IMR-90 (cell line): ENCODE measurements around the gene SLFN12. TPM values are rescaled to one million over a fixed set of nuclear protein-coding genes. Genes with fewer than 3 reads are reported as not detected.

Source experiments
- ATAC-seq: fragments of 200-7000 bp; cut with Tn5 transposase; 2 replicates; pipeline ENCODE4 v1.9.1; 2020; ENCODE audit warnings: low read depth, mild to moderate bottlenecking, moderate library complexity
- BruUV-seq: library from RNA; stranded (reverse); fragments of 400-500 nt; replicated peaks from 2 replicates; lab custom pipeline; 2021; lab: Mats Ljungman, UMichigan
- CTCF ChIA-PET: fragments of 300-600 bp; formaldehyde crosslinking; extraction: SDS; loops from one replicate; lab custom pipeline; 2021; ENCODE audit warnings: antibody characterized with exemption; lab: Yijun Ruan, JAX
- POLR2A ChIA-PET: fragments of 300-600 bp; sonication (Branson Sonifier 250); formaldehyde crosslinking; loops from one replicate; lab custom pipeline; 2022; ENCODE audit warnings: antibody characterized with exemption; ENCODE audit not compliant: unreplicated experiment; lab: Charles Lee
- DNase-seq: peaks from one replicate; pipeline ENCODE4 v3.0.0; 2013
- H2AFZ ChIP-seq: replicated peaks from 2 replicates; pipeline ENCODE3; 2013; ENCODE audit warnings: low read length, mild to moderate bottlenecking; ENCODE audit not compliant: poor library complexity
- H2AK5ac ChIP-seq: 2 replicates; pipeline ENCODE4 v1.6.1; 2013; ENCODE audit warnings: low read depth, low read length, inconsistent platforms
- H2AK9ac ChIP-seq: replicated peaks from 2 replicates; pipeline ENCODE3; 2013; ENCODE audit warnings: mild to moderate bottlenecking, low read depth, low read length, moderate library complexity; ENCODE audit not compliant: poor library complexity
- H2BK120ac ChIP-seq: 2 replicates; pipeline ENCODE4 v1.6.1; 2013; ENCODE audit warnings: low read depth, low read length, inconsistent platforms
- H2BK15ac ChIP-seq: 3 replicates; pipeline ENCODE4 v1.6.1; 2013; ENCODE audit warnings: low read depth, low read length, inconsistent platforms
- H2BK20ac ChIP-seq: 2 replicates; pipeline ENCODE4 v1.6.1; 2013; ENCODE audit warnings: low read depth, mild to moderate bottlenecking, inconsistent platforms, low read length, moderate library complexity
- H2BK5ac ChIP-seq: 2 replicates; pipeline ENCODE4 v1.6.1; 2013; ENCODE audit warnings: mild to moderate bottlenecking, low read depth, low read length, inconsistent platforms; ENCODE audit not compliant: poor library complexity, severe bottlenecking
- H3K14ac ChIP-seq: replicated peaks from 2 replicates; pipeline ENCODE4 v1.6.1; 2013; ENCODE audit warnings: low read depth, low read length, inconsistent platforms
- H3K18ac ChIP-seq: 2 replicates; pipeline ENCODE4 v1.6.1; 2013; ENCODE audit warnings: low read depth, low read length, control low read depth
- H3K23ac ChIP-seq: 2 replicates; pipeline ENCODE4 v1.6.1; 2013; ENCODE audit warnings: low read depth, low read length, inconsistent platforms
- H3K27ac ChIP-seq: 2 replicates; pipeline ENCODE4 v1.5.1; 2013; ENCODE audit warnings: mild to moderate bottlenecking, control low read depth, low read length; ENCODE audit not compliant: insufficient read depth
- H3K27me3 ChIP-seq: 2 replicates; pipeline ENCODE4 v1.6.1; 2013; ENCODE audit warnings: low read length; ENCODE audit not compliant: control insufficient read depth, insufficient read depth
- H3K36me3 ChIP-seq: 2 replicates; pipeline ENCODE4 v1.6.1; 2013; ENCODE audit warnings: low read length, mixed read lengths; ENCODE audit not compliant: control insufficient read depth, insufficient read depth
- H3K4ac ChIP-seq: 2 replicates; pipeline ENCODE4 v1.6.1; 2013; ENCODE audit warnings: low read depth, low read length, inconsistent platforms
- H3K4me1 ChIP-seq: 2 replicates; pipeline ENCODE4 v1.6.1; 2013; ENCODE audit warnings: low read length, mixed read lengths; ENCODE audit not compliant: control insufficient read depth, insufficient read depth
- H3K4me2 ChIP-seq: 2 replicates; pipeline ENCODE4 v1.6.1; 2013; ENCODE audit warnings: low read depth, mild to moderate bottlenecking, control low read depth, low read length, moderate library complexity
- H3K4me3 ChIP-seq: 2 replicates; pipeline ENCODE4 v1.5.1; 2013; ENCODE audit warnings: low read depth, mild to moderate bottlenecking, control low read depth, low read length, moderate library complexity; ENCODE audit not compliant: insufficient read depth
- H3K56ac ChIP-seq: 2 replicates; pipeline ENCODE4 v1.6.1; 2013; ENCODE audit warnings: low read length, inconsistent platforms; ENCODE audit not compliant: insufficient read depth; ENCODE audit errors: extremely low read depth
- H3K79me1 ChIP-seq, 2 experiments: 2 replicates each; pipeline ENCODE4 v1.6.1; 2013; ENCODE audit warnings: low read length in 2 of 2, inconsistent platforms in 1 of 2, low read depth in 1 of 2
- H3K9ac ChIP-seq: 2 replicates; pipeline ENCODE4 v1.6.1; 2013; ENCODE audit warnings: low read depth, low read length, control low read depth
- H3K9me1 ChIP-seq: 2 replicates; pipeline ENCODE4 v1.6.1; 2013; ENCODE audit warnings: low read length, inconsistent platforms; ENCODE audit not compliant: insufficient read depth
- H3K9me3 ChIP-seq: 2 replicates; pipeline ENCODE4 v1.6.1; 2013; ENCODE audit warnings: low read length; ENCODE audit not compliant: control insufficient read depth, insufficient read depth
- H4K20me1 ChIP-seq: 2 replicates; pipeline ENCODE4 v1.6.1; 2013; ENCODE audit warnings: low read length, inconsistent platforms; ENCODE audit not compliant: insufficient read depth
- H4K5ac ChIP-seq: 2 replicates; pipeline ENCODE4 v1.6.1; 2013; ENCODE audit warnings: mild to moderate bottlenecking, low read depth, low read length, control low read depth
- H4K8ac ChIP-seq, 2 experiments: 2 replicates each; pipeline ENCODE4 v1.6.1; 2013; ENCODE audit warnings: low read depth in 2 of 2, low read length in 2 of 2, control low read depth in 1 of 2, inconsistent platforms in 1 of 2
- H4K91ac ChIP-seq: 2 replicates; pipeline ENCODE4 v1.6.1; 2013; ENCODE audit warnings: low read depth, low read length, inconsistent platforms; ENCODE audit not compliant: insufficient read depth
- BHLHE40 ChIP-seq: fragments of 150-350 bp; IDR thresholded peaks from 2 replicates; pipeline ENCODE4 v1.6.1; 2016; ENCODE audit warnings: mild to moderate bottlenecking, low read depth, low read length
- CEBPB ChIP-seq: IDR thresholded peaks from 2 replicates; pipeline ENCODE4 v1.6.1; 2012; ENCODE audit warnings: low read depth, low read length, improper control_type of control experiment
- CHD1 ChIP-seq: IDR thresholded peaks from 2 replicates; pipeline ENCODE4 v1.6.1; 2012; ENCODE audit warnings: low read depth, low read length, improper control_type of control experiment
- CTCF ChIP-seq: conservative IDR thresholded peaks from 2 replicates; pipeline ENCODE4 v1.5.1; 2012; ENCODE audit warnings: mild to moderate bottlenecking, low read depth, low read length, improper control_type of control experiment
- ELK1 ChIP-seq: fragments of 150-350 bp; IDR thresholded peaks from 2 replicates; pipeline ENCODE4 v1.6.1; 2016; ENCODE audit warnings: low read depth, mild to moderate bottlenecking, low read length, moderate library complexity, borderline replicate concordance
- FOS ChIP-seq: fragments of 150-350 bp; IDR thresholded peaks from 2 replicates; pipeline ENCODE4 v1.6.1; 2016; ENCODE audit warnings: low read depth, low read length
- MAFK ChIP-seq: IDR thresholded peaks from 2 replicates; pipeline ENCODE4 v1.6.1; 2012; ENCODE audit warnings: low read depth, low read length, improper control_type of control experiment
- MAZ ChIP-seq: IDR thresholded peaks from 2 replicates; pipeline ENCODE4 v1.6.1; 2012; ENCODE audit warnings: low read depth, mild to moderate bottlenecking, low read length, improper control_type of control experiment, moderate library complexity, borderline replicate concordance
- MXI1 ChIP-seq: IDR thresholded peaks from 2 replicates; pipeline ENCODE4 v1.6.1; 2012; ENCODE audit warnings: low read depth, mild to moderate bottlenecking, low read length, moderate library complexity, borderline replicate concordance
- NFE2L2 ChIP-seq: fragments of 150-350 bp; IDR thresholded peaks from 2 replicates; pipeline ENCODE4 v1.6.1; 2016; ENCODE audit warnings: low read depth, mild to moderate bottlenecking, low read length
- POLR2A ChIP-seq: IDR thresholded peaks from 2 replicates; pipeline ENCODE4 v1.6.1; 2012; ENCODE audit warnings: mild to moderate bottlenecking, low read depth, low read length
- RAD21 ChIP-seq: IDR thresholded peaks from 2 replicates; pipeline ENCODE4 v1.6.1; 2012; ENCODE audit warnings: low read length, improper control_type of control experiment
- RCOR1 ChIP-seq: IDR thresholded peaks from 2 replicates; pipeline ENCODE4 v1.6.1; 2012; ENCODE audit warnings: mild to moderate bottlenecking, low read length, improper control_type of control experiment; ENCODE audit not compliant: insufficient replicate concordance
- RFX5 ChIP-seq: IDR thresholded peaks from 2 replicates; pipeline ENCODE4 v1.8.0; 2012; ENCODE audit warnings: low read depth, mild to moderate bottlenecking, low read length, moderate library complexity
- SMC3 ChIP-seq: fragments of 150-350 bp; IDR thresholded peaks from 2 replicates; pipeline ENCODE4 v1.6.1; 2016; ENCODE audit warnings: low read depth, mild to moderate bottlenecking, antibody characterized with exemption, low read length, moderate library complexity
- USF2 ChIP-seq: fragments of 150-350 bp; IDR thresholded peaks from 2 replicates; pipeline ENCODE4 v1.6.1; 2017; ENCODE audit warnings: mild to moderate bottlenecking, antibody characterized with exemption, low read length, low read depth
- WGBS, 2 experiments: methylation state at CpG; one replicate each; pipeline versions ENCODE4 v1.1.5 to v1.1.7; 2013; ENCODE audit warnings: missing lambda C conversion rate in 2 of 2; ENCODE audit not compliant: insufficient read length in 1 of 2; ENCODE audit errors: extremely low coverage in 2 of 2; 5-methylcytosine and 5-hydroxymethylcytosine counted together
- dilution Hi-C: fragments of 300-500 bp; cut with HindIII; formaldehyde crosslinking; loops from one replicate; pipeline ENCODE4 v1.14.3; 2018; ENCODE audit warnings: low sequenced_read_pairs; ENCODE audit not compliant: unreplicated experiment
- in situ Hi-C: fragments of 300-500 bp; cut with MboI; formaldehyde crosslinking; loops from 3 replicates; pipeline ENCODE4 v1.14.3; 2019; ENCODE audit warnings: low sequenced_read_pairs, inconsistent platforms, mixed read lengths
- intact Hi-C: fragments of 100-400 bp; cut with micrococcal nuclease; formaldehyde crosslinking; loops from 2 replicates; pipeline ENCODE4 v1.10.0; 2022
- polyA plus RNA-seq, 3 experiments: library from polyadenylated mRNA; depleted of rRNA; stranded (reverse); fragments of >200 nt; gene quantifications; 2 replicates each; pipeline ENCODE4 v1.2.3, GENCODE V29; 2012; ENCODE audit warnings: low replicate concordance in 1 of 3
- total RNA-seq: library from RNA; depleted of rRNA; stranded (reverse); fragments of >200 nt; gene quantifications from 2 replicates; pipeline ENCODE4 v1.2.3, GENCODE V29; 2012

SLFN12 gene
- total and polyA plus RNA-seq, 2 of the 4 experiments (the other 2 are of a cell fraction), result 16.6 to 38.9 TPM

GRCh38 chr17:35447499-35447898 lies 15.2 kb upstream of the SLFN12 start:
- Histone ChIP-seq H2BK5ac (no peak overlapping the region), H3K27me3 (peaks cover 28% of the 10 kb centered on the region), H2AK5ac (no peak overlapping the region), H3K4me1 (no peaks in the 10 kb centered on the region), H3K9me3 (peaks cover 2% of the 10 kb centered on the region), H4K8ac (peak overlapping the region in 1 of 2 experiments; percentile 90; a peak in 1 of 4 replicates), H3K23ac (no peak overlapping the region), H3K56ac (no peak overlapping the region), H3K9ac (no peak overlapping the region), H2AFZ (peak overlapping the region; percentile 63), H3K4me2 (no peak overlapping the region), H2BK20ac (no peak overlapping the region), H4K91ac (no peak overlapping the region), H2BK120ac (no peak overlapping the region), H3K36me3 (no peaks in the 10 kb centered on the region), H3K9me1 (no peaks in the 10 kb centered on the region), H3K4me3 (no peak overlapping the region), H2AK9ac (no peak overlapping the region), H3K4ac (no peak overlapping the region), H4K20me1 (no peaks in the 10 kb centered on the region), H2BK15ac (no peak overlapping the region), H3K79me1 (no peaks in the 10 kb centered on the region), H4K5ac (no peak overlapping the region), H3K27ac (no peak overlapping the region), H3K18ac (no peak overlapping the region), H3K14ac (no peak overlapping the region)
- intact Hi-C loops (no loop called here), in situ Hi-C loops (no loop called here), dilution Hi-C loops (no loop called here)
- no peak for DNase-seq
- no CpG with 5 or more reads among the region's 3 CpGs for WGBS, 2 experiments
- ATAC-seq, result no peak
- ChIA-PET CTCF (interaction anchor here (1.9 kb wide), 1 partner anchor 10 kb away, joined by 6 read pairs; no protein-coding TSS in a partner anchor), POLR2A (no interaction called here)
- BruUV-seq, result no TSS peak
- no peak for TF ChIP-seq FOS
- no peak for TF ChIP-seq NFE2L2
- no peak for TF ChIP-seq CTCF
- no peak for TF ChIP-seq MXI1
- TF ChIP-seq MAFK, result no peak
- no peak for TF ChIP-seq BHLHE40
- TF ChIP-seq SMC3, result no peak
- TF ChIP-seq CHD1, result no peak
- TF ChIP-seq CEBPB, result no peak
- no peak for TF ChIP-seq RFX5
- no peak for TF ChIP-seq USF2
- TF ChIP-seq POLR2A, result no peak
- no peak for TF ChIP-seq RCOR1
- TF ChIP-seq RAD21, result no peak
- no peak for TF ChIP-seq ELK1
- no peak for TF ChIP-seq MAZ
